ENCODE measurements around the gene SCMH1. TPM values are rescaled to one million over a fixed set of nuclear protein-coding genes. Genes with fewer than 3 reads are reported as not detected.

Gene SCMH1
- total RNA-seq (10 to 100 TPM; 29.3 to 49.3 (median 41.6) TPM), polyA plus RNA-seq (10 to 100 TPM; 29.5 to 62.5 (median 46.2) TPM)
- long read RNA-seq, donor 1, result 0 reads
- long read RNA-seq, donor 2, partial matches to known transcripts, result 0 of 1 reads
- long read RNA-seq, donor 2, other reads (novel, unspliced or antisense), result 0 of 1 reads
- long read RNA-seq, donor 3, result 0 reads
- long read RNA-seq, donor 4, partial matches to known transcripts, result 3 of 5 reads
- long read RNA-seq, donor 4, other reads (novel, unspliced or antisense), result 1 of 5 reads
- long read RNA-seq, donor 5, partial matches to known transcripts, result 13 of 50 reads
- long read RNA-seq, donor 5, other reads (novel, unspliced or antisense), result 30 of 50 reads
- long read RNA-seq, donor 6, partial matches to known transcripts, result 2 of 10 reads
- long read RNA-seq, donor 6, other reads (novel, unspliced or antisense), result 8 of 10 reads
- long read RNA-seq, donor 7, result 0 reads
- long read RNA-seq, donor 8, result 0 reads
- long read RNA-seq, donor 9, partial matches to known transcripts, result 0 of 1 reads
- long read RNA-seq, donor 9, other reads (novel, unspliced or antisense), result 0 of 1 reads
- long read RNA-seq, donor 10, result 0 reads

- Histone ChIP-seq H3K27me3 (no peaks in the 10 kb centered on the region), H3K4me3 (peak within 1 kb of the TSS; percentile 34 to 97 (median 76)), H3K27ac (peak within 1 kb of the TSS; percentile 72 to 99 (median 96)), H3K36me3 (replicated peaks in 1 of 2) (no peaks in the 10 kb centered on the region), H3K9me3 (replicated peaks in 1 of 3) (no peaks in the 10 kb centered on the region), H3K4me1 (replicated peaks in 1 of 2) (peaks cover 17 to 43% of the 10 kb centered on the region in 2 donors)
- 0 to 1% (median 0%) methylated on average over 14 to 70 of the region's 85 CpGs; no CpG with 5 or more reads in 1 of the 4 donors for WGBS, 4 donors
- intact Hi-C loops (cut with DNase I), result no loop called here
- TF ChIP-seq CTCF (IDR thresholded peaks at IDR 0.05) (no peak), POLR2A (IDR thresholded peaks at IDR 0.05) (peak in 1 of 2 donors; percentile 38)
- DNase-seq, result peak; percentile 43 to 61 (median 51)
Observed at GRCh38 chr1:41241749-41242341, at the start of gene SCMH1. Gene SCMH1 (minus strand): TSS chr1:41242306. CDS start chr1:41186133, 56,173 bp downstream.

GRCh38 chr1:41291195-41291594, 49.1 kb upstream of the SCMH1 start:
- no peaks in the 10 kb centered on the region for H3K4me1 ChIP-seq (replicated peaks in 1 of 2)
- H3K4me3 ChIP-seq, result no peak overlapping the region
- no peaks in the 10 kb centered on the region for H3K36me3 ChIP-seq (replicated peaks in 1 of 2)
- TF ChIP-seq POLR2A (IDR thresholded peaks at IDR 0.05), result no peak
- TF ChIP-seq CTCF (IDR thresholded peaks at IDR 0.05), result no peak
- no peak overlapping the region for H3K27ac ChIP-seq
- H3K9me3 ChIP-seq (replicated peaks in 1 of 3), result no peaks in the 10 kb centered on the region
- WGBS, 4 donors, result 77 to 87% (median 84%) methylated on average over 5 of the region's 5 CpGs
- no peaks in the 10 kb centered on the region for H3K27me3 ChIP-seq
- DNase-seq, result peak in 1 of 7 donors; percentile 14
- intact Hi-C loops (cut with DNase I), result no loop called here

- Histone ChIP-seq H3K27me3 (no peaks in the 10 kb centered on the region), H3K9me3 (replicated peaks in 1 of 3) (no peaks in the 10 kb centered on the region), H3K27ac (no peak overlapping the region), H3K36me3 (replicated peaks in 1 of 2) (no peaks in the 10 kb centered on the region), H3K4me1 (replicated peaks in 1 of 2) (no peaks in the 10 kb centered on the region), H3K4me3 (no peak overlapping the region)
- DNase-seq, result no peak
- TF ChIP-seq POLR2A (IDR thresholded peaks at IDR 0.05) (no peak), CTCF (IDR thresholded peaks at IDR 0.05) (no peak)
- 86 to 93% (median 88%) methylated on average over 4 to 5 of the region's 5 CpGs for WGBS, 4 donors
- intact Hi-C loops (cut with DNase I), result no loop called here
Observed at GRCh38 chr1:41289196-41289595, 47.1 kb upstream of the SCMH1 start.

GRCh38 chr1:41286992-41287391, 44.9 kb upstream of the SCMH1 start:
- Histone ChIP-seq H3K27me3 (no peaks in the 10 kb centered on the region), H3K27ac (no peak overlapping the region), H3K9me3 (replicated peaks in 1 of 3) (no peaks in the 10 kb centered on the region), H3K4me1 (replicated peaks in 1 of 2) (peaks cover 6 to 8% of the 10 kb centered on the region in 2 donors), H3K4me3 (no peak overlapping the region), H3K36me3 (replicated peaks in 1 of 2) (no peaks in the 10 kb centered on the region)
- intact Hi-C loops (cut with DNase I), result no loop called here
- 73 to 90% (median 79%) methylated on average over 3 to 4 of the region's 4 CpGs for WGBS, 4 donors
- peak in 1 of 7 donors; percentile 9 for DNase-seq
- TF ChIP-seq CTCF (IDR thresholded peaks at IDR 0.05) (no peak), POLR2A (IDR thresholded peaks at IDR 0.05) (no peak)
